HuH-7 (cell line): ENCODE results near the gene NUDT16.
"Not testable (repeated sequence)": the region's sequence is repeated elsewhere in the genome, so short reads cannot be mapped to it uniquely, and the experiment has no call there.

Source experiments
- DNase-seq: peaks from one replicate; pipeline ENCODE4 v3.0.0; 2011; ENCODE audit warnings: low spot score

The NUDT16 gene

GRCh38 chr3:131381445-131382291, at the start of gene NUDT16:
NUDT16 (plus strand) TSS chr3:131381774; CDS start chr3:131381805, 31 bp downstream.
- peak; percentile 95 for DNase-seq

- no peak for DNase-seq
Observed at GRCh38 chr3:131338948-131339640, 42.5 kb upstream of the NUDT16 start.

GRCh38 chr3:131341761-131342160, 39.8 kb upstream of the NUDT16 start:
- no peak for DNase-seq

- no peak for DNase-seq
Observed at GRCh38 chr3:131348911-131349310, 32.7 kb upstream of the NUDT16 start.

- no peak for DNase-seq
Observed at GRCh38 chr3:131349454-131349853, 32.1 kb upstream of the NUDT16 start.

GRCh38 chr3:131349946-131350347, 31.6 kb upstream of the NUDT16 start:
- no peak for DNase-seq

- DNase-seq: no peak
Observed at GRCh38 chr3:131350506-131350905, 31.1 kb upstream of the NUDT16 start.

- DNase-seq: no peak
Observed at GRCh38 chr3:131353016-131353877, 28.3 kb upstream of the NUDT16 start.

- DNase-seq: no peak
Observed at GRCh38 chr3:131353986-131354385, 27.6 kb upstream of the NUDT16 start.

- no peak for DNase-seq
Observed at GRCh38 chr3:131356006-131356595, 25.5 kb upstream of the NUDT16 start.

- no peak for DNase-seq
Observed at GRCh38 chr3:131357275-131357674, 24.3 kb upstream of the NUDT16 start.

GRCh38 chr3:131360191-131360755, 21.3 kb upstream of the NUDT16 start:
- DNase-seq: no peak

- DNase-seq: not testable (repeated sequence)
Observed at GRCh38 chr3:131361066-131361463, 20.5 kb upstream of the NUDT16 start.

GRCh38 chr3:131361464-131362421, 19.8 kb upstream of the NUDT16 start:
- peak; percentile 42 for DNase-seq

- DNase-seq: no peak
Observed at GRCh38 chr3:131363275-131363674, 18.3 kb upstream of the NUDT16 start.

- no peak for DNase-seq
Observed at GRCh38 chr3:131370935-131371687, 10.5 kb upstream of the NUDT16 start.

GRCh38 chr3:131371688-131372066, 9.9 kb upstream of the NUDT16 start:
- no peak for DNase-seq

GRCh38 chr3:131374741-131375140, 6.8 kb upstream of the NUDT16 start:
- DNase-seq: no peak

GRCh38 chr3:131380821-131381444, 641 bp upstream of the NUDT16 start:
- DNase-seq: not testable (repeated sequence)
